ENCODE data around the gene RAD51B. TPM values are rescaled to one million over a fixed set of nuclear protein-coding genes. Genes with fewer than 3 reads are reported as not detected.

The RAD51B gene
- total and polyA plus RNA-seq, 2 experiments from 2014 or later = 10.1 to 18.0 TPM

DNA sequence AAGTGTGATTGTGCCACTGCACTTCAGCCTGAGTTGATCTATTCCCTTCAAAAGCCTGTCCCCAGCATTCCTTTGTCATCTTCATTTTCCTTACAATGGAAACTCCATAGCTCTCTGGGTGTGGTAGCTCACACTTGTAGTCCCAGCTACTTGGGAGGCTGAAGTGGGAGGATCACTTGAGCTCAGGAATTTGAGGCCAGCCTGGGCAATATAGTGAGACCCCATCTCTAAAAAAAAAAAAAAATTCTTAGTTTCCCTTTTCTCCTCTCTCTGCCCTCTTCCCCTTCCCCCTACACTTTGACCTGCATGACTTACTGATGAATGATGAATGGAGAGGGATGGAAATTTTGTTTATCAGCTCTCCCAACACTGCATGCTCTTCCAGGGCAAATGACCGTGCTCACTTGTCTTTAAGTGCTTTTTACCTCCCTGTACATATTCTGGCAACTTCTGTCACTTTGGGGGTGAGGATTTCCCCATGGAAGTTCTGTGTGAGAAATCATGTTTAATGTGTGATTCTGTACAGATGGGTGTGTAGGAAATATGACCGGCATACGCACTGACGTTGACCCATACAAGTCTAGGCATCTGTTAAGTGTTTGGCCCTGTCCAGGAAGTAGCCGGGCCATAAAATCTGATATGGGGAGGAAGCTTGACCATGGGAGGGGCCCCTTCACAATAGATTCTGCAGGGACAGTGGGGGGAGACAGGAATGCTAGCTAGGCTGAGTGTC lies 907.9 kb downstream of the RAD51B start:
- Histone ChIP-seq H3K27ac (no peak overlapping the region), H4K20me1 (ENCODE audit: insufficient read depth, poor library complexity, severe bottlenecking) (no peaks in the 10 kb centered on the region), H3K4me1 (ENCODE audit: insufficient read depth) (peaks cover 22% of the 10 kb centered on the region), H3K4me2 (no peak overlapping the region), H3K9me3 (ENCODE audit: low read depth) (no peaks in the 10 kb centered on the region), H3K36me3 (replicated peaks; ENCODE audit: insufficient read depth, low read depth) (no peaks in the 10 kb centered on the region), H3K4me3 (no peak overlapping the region), H3K27me3 (no peaks in the 10 kb centered on the region), H2AFZ (no peak overlapping the region), H3K79me2 (no peaks in the 10 kb centered on the region), H3K9me2 (replicated peaks; ENCODE audit: insufficient read depth) (no peaks in the 10 kb centered on the region)
- DNase-seq (ENCODE audit: low spot score) = no peak
- no peak for TF ChIP-seq EZH2 (IDR thresholded peaks at IDR 0.05; ENCODE audit: borderline replicate concordance)
- TF ChIP-seq, protein P1, sequence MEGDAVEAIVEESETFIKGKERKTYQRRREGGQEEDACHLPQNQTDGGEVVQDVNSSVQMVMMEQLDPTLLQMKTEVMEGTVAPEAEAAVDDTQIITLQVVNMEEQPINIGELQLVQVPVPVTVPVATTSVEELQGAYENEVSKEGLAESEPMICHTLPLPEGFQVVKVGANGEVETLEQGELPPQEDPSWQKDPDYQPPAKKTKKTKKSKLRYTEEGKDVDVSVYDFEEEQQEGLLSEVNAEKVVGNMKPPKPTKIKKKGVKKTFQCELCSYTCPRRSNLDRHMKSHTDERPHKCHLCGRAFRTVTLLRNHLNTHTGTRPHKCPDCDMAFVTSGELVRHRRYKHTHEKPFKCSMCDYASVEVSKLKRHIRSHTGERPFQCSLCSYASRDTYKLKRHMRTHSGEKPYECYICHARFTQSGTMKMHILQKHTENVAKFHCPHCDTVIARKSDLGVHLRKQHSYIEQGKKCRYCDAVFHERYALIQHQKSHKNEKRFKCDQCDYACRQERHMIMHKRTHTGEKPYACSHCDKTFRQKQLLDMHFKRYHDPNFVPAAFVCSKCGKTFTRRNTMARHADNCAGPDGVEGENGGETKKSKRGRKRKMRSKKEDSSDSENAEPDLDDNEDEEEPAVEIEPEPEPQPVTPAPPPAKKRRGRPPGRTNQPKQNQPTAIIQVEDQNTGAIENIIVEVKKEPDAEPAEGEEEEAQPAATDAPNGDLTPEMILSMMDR (IDR thresholded peaks at IDR 0.05; ENCODE audit: poor library complexity) = no peak
- no peak for TF ChIP-seq EZH2phosphoT487 (IDR thresholded peaks at IDR 0.05; ENCODE audit: low read depth, severe bottlenecking, unreplicated experiment)
- WGBS (ENCODE audit: low lambda C conversion rate, missing lambda C conversion rate) = 44% methylated on average over 5 of the region's 5 CpGs

DNA sequence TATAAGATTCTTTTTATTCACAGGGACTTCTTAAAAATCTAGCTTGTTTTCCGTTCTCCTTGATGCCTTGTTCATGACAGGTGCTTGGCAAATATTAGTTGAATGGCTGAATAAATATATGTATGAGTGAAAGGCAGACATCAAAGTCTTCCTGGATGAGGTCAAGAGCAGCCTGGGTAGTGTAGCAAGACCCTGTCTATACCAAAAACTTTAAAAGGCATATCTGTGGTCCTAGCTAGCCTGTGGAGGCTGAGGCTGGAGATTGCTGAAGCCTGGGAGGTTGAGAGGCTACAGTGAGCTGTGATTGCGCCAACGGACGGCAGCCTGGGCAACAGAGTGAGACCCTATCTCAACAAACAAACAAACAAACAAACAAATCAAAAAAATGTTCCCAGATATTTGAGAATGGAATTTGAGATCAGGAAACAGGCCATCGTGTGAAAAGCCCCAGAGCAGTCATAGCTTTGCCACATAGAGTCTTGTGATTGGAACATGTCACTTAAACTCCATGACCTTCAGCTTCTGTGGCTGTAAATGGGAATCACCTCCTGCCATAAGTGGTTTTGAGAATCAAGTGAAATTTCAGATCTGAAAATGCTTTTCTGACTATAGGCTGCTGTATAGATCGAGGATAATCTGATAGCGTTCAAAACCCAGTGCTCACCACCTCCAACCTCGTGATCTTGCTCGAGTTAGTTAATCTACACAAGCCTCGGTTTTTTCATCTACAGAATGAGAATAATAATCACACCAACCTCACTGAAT lies 908.9 kb downstream of the RAD51B start:
- no peaks in the 10 kb centered on the region for H3K27me3 ChIP-seq
- TF ChIP-seq EZH2phosphoT487 (IDR thresholded peaks at IDR 0.05; ENCODE audit: low read depth, severe bottlenecking, unreplicated experiment) = no peak
- TF ChIP-seq EZH2 (IDR thresholded peaks at IDR 0.05; ENCODE audit: borderline replicate concordance) = no peak
- TF ChIP-seq, protein P1 (IDR thresholded peaks at IDR 0.05; ENCODE audit: poor library complexity) = no peak
- WGBS (ENCODE audit: low lambda C conversion rate, missing lambda C conversion rate) = 81% methylated on average over 10 of the region's 10 CpGs
- no peak for DNase-seq (ENCODE audit: low spot score)
- H3K27ac ChIP-seq = no peak overlapping the region
- H3K4me3 ChIP-seq = no peak overlapping the region
- H3K36me3 ChIP-seq (replicated peaks; ENCODE audit: insufficient read depth, low read depth) = no peaks in the 10 kb centered on the region
- H3K9me2 ChIP-seq (replicated peaks; ENCODE audit: insufficient read depth) = no peaks in the 10 kb centered on the region
- peaks cover 18% of the 10 kb centered on the region for H3K4me1 ChIP-seq (ENCODE audit: insufficient read depth)
- no peaks in the 10 kb centered on the region for H3K79me2 ChIP-seq
- H4K20me1 ChIP-seq (ENCODE audit: insufficient read depth, poor library complexity, severe bottlenecking) = no peaks in the 10 kb centered on the region
- no peaks in the 10 kb centered on the region for H3K9me3 ChIP-seq (ENCODE audit: low read depth)
- H3K4me2 ChIP-seq = no peak overlapping the region
- no peak overlapping the region for H2AFZ ChIP-seq

DNA sequence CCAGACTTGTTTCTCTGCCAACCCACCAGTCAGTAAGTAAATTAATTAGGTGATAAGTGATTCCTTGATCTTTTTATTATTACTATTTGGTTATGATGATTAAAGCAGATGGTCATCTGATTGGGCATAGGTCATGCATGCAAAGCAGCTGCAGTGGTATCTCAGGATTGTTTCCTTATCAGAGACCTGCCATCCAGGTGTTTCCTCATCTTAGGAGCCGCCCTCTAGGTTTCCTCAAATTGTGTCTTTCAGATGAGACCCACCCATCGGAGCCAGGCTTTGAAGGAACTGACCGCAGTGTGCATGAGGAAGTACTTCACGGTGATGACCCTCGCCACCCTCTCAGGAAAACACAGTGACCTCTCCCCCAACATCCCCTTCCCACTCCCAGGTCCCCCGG lies 910.0 kb downstream of the RAD51B start:
- Histone ChIP-seq H2AFZ (no peak overlapping the region), H3K27me3 (no peaks in the 10 kb centered on the region), H3K4me2 (no peak overlapping the region), H3K36me3 (replicated peaks; ENCODE audit: insufficient read depth, low read depth) (no peaks in the 10 kb centered on the region), H3K4me3 (no peak overlapping the region), H3K9me3 (ENCODE audit: low read depth) (no peaks in the 10 kb centered on the region), H3K9me2 (replicated peaks; ENCODE audit: insufficient read depth) (no peaks in the 10 kb centered on the region), H3K4me1 (ENCODE audit: insufficient read depth) (peaks cover 19% of the 10 kb centered on the region), H4K20me1 (ENCODE audit: insufficient read depth, poor library complexity, severe bottlenecking) (no peaks in the 10 kb centered on the region), H3K79me2 (no peaks in the 10 kb centered on the region), H3K27ac (no peak overlapping the region)
- TF ChIP-seq, protein P1 (IDR thresholded peaks at IDR 0.05; ENCODE audit: poor library complexity) = no peak
- TF ChIP-seq EZH2phosphoT487 (IDR thresholded peaks at IDR 0.05; ENCODE audit: low read depth, severe bottlenecking, unreplicated experiment) (no peak), EZH2 (IDR thresholded peaks at IDR 0.05; ENCODE audit: borderline replicate concordance) (no peak)
- WGBS (ENCODE audit: low lambda C conversion rate, missing lambda C conversion rate) = 90% methylated on average over 5 of the region's 6 CpGs
- DNase-seq (ENCODE audit: low spot score) = no peak

All from hepatocyte (in vitro differentiated cells).